Kidney (tissue), 14 donors: ENCODE measurements around the gene ARAP3. TPM values are rescaled to one million over a fixed set of nuclear protein-coding genes. Genes with fewer than 3 reads are reported as not detected.

Experiments used
- DNase-seq, 5 donors: peaks; one replicate each; pipeline ENCODE4 v3.0.0-alpha.2; 2013 to 2020
- FAIRE-seq: peaks from 2 replicates; lab custom pipeline; 2012; peaks lifted over from hg19 to GRCh38; lab: Jason Lieb, UNC
- H3K27ac ChIP-seq, 2 donors: one replicate each; pipeline ENCODE4 v1.7.0; 2013; ENCODE audit warnings: low read depth in 2 of 2, low read length in 2 of 2, inconsistent platforms in 1 of 2
- H3K27me3 ChIP-seq: one replicate; pipeline ENCODE4 v1.7.1; 2013; ENCODE audit warnings: low read length, inconsistent platforms; ENCODE audit not compliant: control insufficient read depth, insufficient read depth
- H3K36me3 ChIP-seq, 3 donors: one replicate each; pipeline versions ENCODE4 v1.7.0 to v1.7.1; 2013; ENCODE audit warnings: low read length in 3 of 3, control low read depth in 1 of 3, inconsistent platforms in 1 of 3; ENCODE audit not compliant: insufficient read depth in 3 of 3, control insufficient read depth in 2 of 3
- H3K4me1 ChIP-seq, 3 donors: one replicate each; pipeline versions ENCODE4 v1.7.0 to v1.7.1; 2013; ENCODE audit warnings: low read length in 3 of 3, inconsistent platforms in 1 of 3, low read depth in 1 of 3; ENCODE audit not compliant: control insufficient read depth in 2 of 3, insufficient read depth in 2 of 3
- H3K4me3 ChIP-seq, 3 donors: one replicate each; pipeline versions ENCODE4 v1.7.0 to v1.8.1; 2013; ENCODE audit warnings: low read length in 3 of 3, control low read depth in 1 of 3, inconsistent platforms in 1 of 3
- H3K9ac ChIP-seq, 3 donors: one replicate each; pipeline versions ENCODE4 v1.7.0 to v1.7.1; 2013; ENCODE audit warnings: low read length in 3 of 3, control low read depth in 1 of 3, inconsistent platforms in 1 of 3
- H3K9me3 ChIP-seq, 3 donors: one replicate each; pipeline versions ENCODE4 v1.7.0 to v1.7.1; 2013; ENCODE audit warnings: low read length in 3 of 3, control low read depth in 1 of 3, inconsistent platforms in 1 of 3; ENCODE audit not compliant: control insufficient read depth in 2 of 3, insufficient read depth in 1 of 3
- CTCF ChIP-seq: IDR thresholded peaks from 3 replicates; pipeline ENCODE4 v1.5.1; 2012; ENCODE audit warnings: mild to moderate bottlenecking, moderate library complexity, borderline replicate concordance; ENCODE audit not compliant: insufficient read depth; ENCODE audit errors: extremely low read depth
- intact Hi-C: fragments of 100-400 bp; cut with DNase I; formaldehyde crosslinking; loops from one replicate; pipeline ENCODE4 v1.11.1; 2022
- polyA plus RNA-seq: library from polyadenylated mRNA; stranded (reverse); fragments of 350-450 nt; fragmentation: Illumina TruSeq; extraction: RNeasy Lipid Tissue Mini Kit (QIAGEN cat#74804); gene quantifications from one replicate; pipeline ENCODE4 v1.2.3, GENCODE V29; 2014; ENCODE audit warnings: low read depth, low replicate concordance; ENCODE audit not compliant: insufficient read depth
- total RNA-seq: library from RNA; stranded (reverse); fragmentation: NEBNext Ultra II Directional; extraction: Animal tissue kit (Norgen Biotek cat#: 25700); gene quantifications from one replicate; pipeline ENCODE4 v1.2.1, GENCODE V29; 2021
- donor health status: control.
- donor health status: control.
- donor health status: control.
- donor health status: control.
- donor health status: control.
- donor health status: DM: yes; HTN: yes; CAD: no.
- donor health status: Normal renal cell carcinoma (clear cell type).

Gene ARAP3
- total and polyA plus RNA-seq, 2 donors from 2014 or later: 7.2 to 19.8 TPM

GRCh38 chr5:141608046-141608445 lies 74.0 kb downstream of the ARAP3 start:
- Histone ChIP-seq H3K27ac (peak overlapping the region; percentile 47 to 78), H3K36me3 (no peaks in the 10 kb centered on the region), H3K4me1 (peaks cover 0 to 29% (median 8%) of the 10 kb centered on the region in 3 donors), H3K4me3 (peak overlapping the region in 1 of 3 donors; percentile 10), H3K9ac (peak overlapping the region in 1 of 3 donors; percentile 10), H3K27me3 (no peaks in the 10 kb centered on the region), H3K9me3 (no peaks in the 10 kb centered on the region)
- intact Hi-C loops: no loop called here
- TF ChIP-seq CTCF: no peak
- FAIRE-seq (no peak), DNase-seq (no peak)

- intact Hi-C loops: no loop called here
Observed at GRCh38 chr5:141605523-141606277, 76.3 kb downstream of the ARAP3 start.

GRCh38 chr5:141603923-141604717 lies 77.9 kb downstream of the ARAP3 start:
- intact Hi-C loops: no loop called here
- no peak for TF ChIP-seq CTCF
- Histone ChIP-seq H3K4me3 (no peak overlapping the region), H3K27me3 (no peaks in the 10 kb centered on the region), H3K9me3 (no peaks in the 10 kb centered on the region), H3K4me1 (peaks cover 0 to 17% (median 6%) of the 10 kb centered on the region in 3 donors), H3K36me3 (no peaks in the 10 kb centered on the region), H3K9ac (peak overlapping the region in 1 of 3 donors; percentile 34), H3K27ac (no peak overlapping the region)
- FAIRE-seq (peak; percentile 6), DNase-seq (peak in 2 of 5 donors; percentile 12 to 53)

More at GRCh38 chr5:141605523-141606277, 76.3 kb downstream of the ARAP3 start:
- no peaks in the 10 kb centered on the region for H3K9me3 ChIP-seq
- peaks cover 0 to 22% (median 8%) of the 10 kb centered on the region in 3 donors for H3K4me1 ChIP-seq
- no peak overlapping the region for H3K4me3 ChIP-seq
- TF ChIP-seq CTCF: no peak
- H3K27ac ChIP-seq: peak overlapping the region in 1 of 2 donors; percentile 57
- no peaks in the 10 kb centered on the region for H3K27me3 ChIP-seq
- peak in 1 of 5 donors; percentile 26 for DNase-seq
- FAIRE-seq: no peak
- no peak overlapping the region for H3K9ac ChIP-seq
- no peaks in the 10 kb centered on the region for H3K36me3 ChIP-seq

Other genes with a start within 250 kb of the ARAP3 start
- 51.5 TPM for gene PCDHGC3, start 206.3 kb downstream of the ARAP3 start, total RNA-seq
- gene PCDHGC3, start 206.3 kb downstream of the ARAP3 start, polyA plus RNA-seq: 41.0 TPM
- gene PCDHGC4, start 197.2 kb downstream of the ARAP3 start, total RNA-seq: 1.5 TPM
- gene PCDHGC4, start 197.2 kb downstream of the ARAP3 start, polyA plus RNA-seq: not detected
- 1.4 TPM for gene PCDHGC5, start 193.1 kb downstream of the ARAP3 start, total RNA-seq
- not detected for gene PCDHGC5, start 193.1 kb downstream of the ARAP3 start, polyA plus RNA-seq
- 156 TPM for gene DIAPH1, start 63.2 kb downstream of the ARAP3 start, total RNA-seq
- gene DIAPH1, start 63.2 kb downstream of the ARAP3 start, polyA plus RNA-seq: 60.6 TPM
- 44.7 TPM for gene HDAC3, start 45.4 kb downstream of the ARAP3 start, total RNA-seq
- 47.5 TPM for gene HDAC3, start 45.4 kb downstream of the ARAP3 start, polyA plus RNA-seq
- gene RELL2, start 45.2 kb downstream of the ARAP3 start, total RNA-seq: 3.0 TPM
- 8.2 TPM for gene RELL2, start 45.2 kb downstream of the ARAP3 start, polyA plus RNA-seq
- gene FCHSD1, start 30.8 kb downstream of the ARAP3 start, total RNA-seq: 20.3 TPM
- gene FCHSD1, start 30.8 kb downstream of the ARAP3 start, polyA plus RNA-seq: 6.4 TPM
- gene PCDH1, start 196.2 kb upstream of the ARAP3 start, total RNA-seq: 147 TPM
- gene PCDH1, start 196.2 kb upstream of the ARAP3 start, polyA plus RNA-seq: 37.3 TPM
- gene DELE1, start 241.6 kb upstream of the ARAP3 start, total RNA-seq: 82.3 TPM
- 67.7 TPM for gene DELE1, start 241.6 kb upstream of the ARAP3 start, polyA plus RNA-seq